Measurements from ENCODE around the gene GALNT2.

GALNT2 gene

DNA sequence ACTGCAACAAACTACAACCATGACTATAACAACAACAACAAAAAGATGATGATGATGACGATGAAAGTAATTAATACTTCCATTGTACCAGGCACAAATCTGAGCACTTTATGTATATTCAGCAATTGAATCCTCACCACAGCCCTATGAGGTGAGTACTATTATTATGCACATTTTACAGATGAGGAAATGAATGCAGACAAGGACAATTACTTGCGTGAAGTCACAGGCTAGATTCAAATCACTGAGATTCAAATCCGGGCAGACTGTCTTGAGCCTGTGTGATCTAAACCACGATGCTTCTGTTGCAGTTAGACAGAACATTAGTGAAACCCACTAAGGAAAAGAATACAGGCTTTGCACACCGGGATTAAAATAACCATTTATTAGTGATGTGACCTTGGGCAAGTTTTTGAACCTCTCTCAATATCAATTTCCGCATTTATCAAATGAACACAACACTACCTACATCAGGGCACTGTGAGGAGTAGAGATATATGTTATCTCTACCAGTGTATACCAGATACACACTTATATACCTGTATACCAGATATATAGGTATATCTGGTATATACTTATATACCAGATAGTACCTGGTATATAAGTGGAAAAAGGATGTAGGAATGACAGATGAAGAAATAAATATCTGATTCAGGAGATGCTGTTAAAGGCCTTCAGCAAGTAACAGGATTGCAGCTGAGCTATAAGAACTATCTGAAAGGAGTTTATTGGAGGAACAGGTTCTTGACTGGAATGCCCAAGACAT is 34.3 kb upstream of the GALNT2 start:
- no peak overlapping the region for H3K4me3 ChIP-seq (ENCODE audit: low read depth in 1 of 2, low read length in 2 of 2)
- H3K27me3 ChIP-seq (ENCODE audit: low read depth, low read length) = no peaks in the 10 kb centered on the region
- H3K36me3 ChIP-seq (ENCODE audit: control insufficient read depth in 1 of 2, insufficient read depth in 2 of 2, low read length in 2 of 2) = no peaks in the 10 kb centered on the region
- H3K27ac ChIP-seq (ENCODE audit: low read length) = no peak overlapping the region
- H3K4me1 ChIP-seq (ENCODE audit: control insufficient read depth in 1 of 2, insufficient read depth in 2 of 2, low read length in 2 of 2) = no peaks in the 10 kb centered on the region
- peaks cover 0 to 6% of the 10 kb centered on the region in 2 donors for H3K9me3 ChIP-seq (ENCODE audit: control insufficient read depth in 1 of 2, low read length in 2 of 2)

DNA sequence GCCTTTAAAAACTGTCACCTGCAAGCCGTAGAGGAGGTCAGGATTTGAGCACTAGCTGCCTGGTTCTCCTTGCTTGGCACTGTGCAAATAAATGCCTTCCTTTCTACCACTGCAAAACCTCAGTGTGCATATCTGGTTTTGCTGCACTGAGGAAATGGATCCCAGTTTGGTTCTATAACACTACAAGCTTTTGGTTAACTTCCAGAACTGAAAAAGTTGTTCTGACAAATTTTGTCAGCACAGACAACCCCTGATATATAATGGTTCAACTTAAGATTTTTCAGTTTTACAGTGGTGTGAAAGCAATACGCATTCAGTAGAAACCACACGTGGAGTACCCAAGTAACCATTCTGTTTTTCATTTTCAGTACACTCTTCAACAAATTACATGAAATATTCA is 29.8 kb upstream of the GALNT2 start:
- Histone ChIP-seq H3K36me3 (ENCODE audit: control insufficient read depth in 1 of 2, insufficient read depth in 2 of 2, low read length in 2 of 2) (no peaks in the 10 kb centered on the region), H3K9me3 (ENCODE audit: control insufficient read depth in 1 of 2, low read length in 2 of 2) (peaks cover 0 to 6% of the 10 kb centered on the region in 2 donors), H3K27ac (ENCODE audit: low read length) (no peak overlapping the region), H3K4me1 (ENCODE audit: control insufficient read depth in 1 of 2, insufficient read depth in 2 of 2, low read length in 2 of 2) (no peaks in the 10 kb centered on the region), H3K27me3 (ENCODE audit: low read depth, low read length) (no peaks in the 10 kb centered on the region), H3K4me3 (ENCODE audit: low read depth in 1 of 2, low read length in 2 of 2) (no peak overlapping the region)

DNA sequence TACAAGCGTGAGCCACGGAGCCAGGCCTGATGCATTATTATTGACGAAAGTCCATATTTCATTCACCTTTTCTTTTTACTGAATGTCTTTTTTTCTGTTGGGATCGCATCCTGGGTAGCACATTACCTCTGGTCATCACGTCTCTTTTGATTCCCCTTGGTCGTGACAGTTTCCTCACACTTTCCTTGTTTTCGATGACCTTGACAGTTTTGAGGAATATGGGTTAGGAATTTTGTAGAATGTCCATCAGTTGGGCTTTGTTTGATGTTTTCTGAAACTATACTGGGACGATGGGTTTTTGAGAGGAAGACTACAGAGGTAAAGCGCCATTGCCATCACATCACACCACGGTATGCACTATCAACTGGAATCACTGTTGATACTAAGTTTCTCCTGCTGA is 26.6 kb upstream of the GALNT2 start:
- Histone ChIP-seq H3K4me3 (ENCODE audit: low read depth in 1 of 2, low read length in 2 of 2) (no peak overlapping the region), H3K27me3 (ENCODE audit: low read depth, low read length) (no peaks in the 10 kb centered on the region), H3K36me3 (ENCODE audit: control insufficient read depth in 1 of 2, insufficient read depth in 2 of 2, low read length in 2 of 2) (no peaks in the 10 kb centered on the region), H3K27ac (ENCODE audit: low read length) (no peak overlapping the region), H3K4me1 (ENCODE audit: control insufficient read depth in 1 of 2, insufficient read depth in 2 of 2, low read length in 2 of 2) (no peaks in the 10 kb centered on the region), H3K9me3 (ENCODE audit: control insufficient read depth in 1 of 2, low read length in 2 of 2) (peaks cover 0 to 6% of the 10 kb centered on the region in 2 donors)

DNA sequence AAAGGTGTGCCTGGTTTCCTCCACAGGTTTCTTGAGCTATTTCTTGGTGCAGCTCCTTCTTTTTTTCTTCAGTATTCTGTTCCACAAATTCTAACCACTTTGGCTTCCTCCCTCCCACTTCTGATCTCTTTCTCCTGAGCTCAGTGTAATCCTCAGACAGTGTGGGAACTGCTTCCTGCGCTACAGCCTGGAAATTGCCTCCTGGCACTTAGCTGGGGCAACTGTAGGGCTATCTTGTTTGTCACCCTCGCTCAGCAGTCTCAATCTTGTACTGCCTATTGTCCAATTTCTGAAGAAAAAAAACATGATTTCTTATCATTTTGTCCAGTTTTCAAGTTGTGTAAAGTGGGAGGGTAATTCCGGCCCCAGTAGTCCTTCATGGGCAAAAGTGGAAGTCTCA is 24.0 kb upstream of the GALNT2 start:
- Histone ChIP-seq H3K4me1 (ENCODE audit: control insufficient read depth in 1 of 2, insufficient read depth in 2 of 2, low read length in 2 of 2) (no peaks in the 10 kb centered on the region), H3K27ac (ENCODE audit: low read length) (no peak overlapping the region), H3K36me3 (ENCODE audit: control insufficient read depth in 1 of 2, insufficient read depth in 2 of 2, low read length in 2 of 2) (no peaks in the 10 kb centered on the region), H3K27me3 (ENCODE audit: low read depth, low read length) (no peaks in the 10 kb centered on the region), H3K9me3 (ENCODE audit: control insufficient read depth in 1 of 2, low read length in 2 of 2) (no peaks in the 10 kb centered on the region), H3K4me3 (ENCODE audit: low read depth in 1 of 2, low read length in 2 of 2) (no peak overlapping the region)

DNA sequence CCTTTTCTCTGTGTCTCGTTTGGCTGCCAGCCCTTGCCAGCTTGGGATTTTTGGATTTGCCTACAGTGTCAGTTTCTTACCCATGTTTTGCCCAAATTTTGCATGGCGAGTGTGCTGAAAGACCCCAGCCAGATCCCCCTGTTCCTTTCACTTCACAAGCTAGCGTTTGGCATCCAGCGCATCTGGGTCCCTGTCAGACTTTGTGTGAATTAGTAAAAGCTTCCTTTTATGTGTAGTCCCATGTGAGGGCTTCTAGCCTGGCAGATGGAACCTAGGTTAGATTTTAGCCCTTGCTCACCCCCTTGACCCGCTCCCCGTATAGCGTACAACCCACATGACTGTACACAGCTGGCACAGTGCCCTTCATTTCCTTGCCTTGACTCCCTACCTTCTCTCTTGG is 22.3 kb upstream of the GALNT2 start:
- no peaks in the 10 kb centered on the region for H3K27me3 ChIP-seq (ENCODE audit: low read depth, low read length)

DNA sequence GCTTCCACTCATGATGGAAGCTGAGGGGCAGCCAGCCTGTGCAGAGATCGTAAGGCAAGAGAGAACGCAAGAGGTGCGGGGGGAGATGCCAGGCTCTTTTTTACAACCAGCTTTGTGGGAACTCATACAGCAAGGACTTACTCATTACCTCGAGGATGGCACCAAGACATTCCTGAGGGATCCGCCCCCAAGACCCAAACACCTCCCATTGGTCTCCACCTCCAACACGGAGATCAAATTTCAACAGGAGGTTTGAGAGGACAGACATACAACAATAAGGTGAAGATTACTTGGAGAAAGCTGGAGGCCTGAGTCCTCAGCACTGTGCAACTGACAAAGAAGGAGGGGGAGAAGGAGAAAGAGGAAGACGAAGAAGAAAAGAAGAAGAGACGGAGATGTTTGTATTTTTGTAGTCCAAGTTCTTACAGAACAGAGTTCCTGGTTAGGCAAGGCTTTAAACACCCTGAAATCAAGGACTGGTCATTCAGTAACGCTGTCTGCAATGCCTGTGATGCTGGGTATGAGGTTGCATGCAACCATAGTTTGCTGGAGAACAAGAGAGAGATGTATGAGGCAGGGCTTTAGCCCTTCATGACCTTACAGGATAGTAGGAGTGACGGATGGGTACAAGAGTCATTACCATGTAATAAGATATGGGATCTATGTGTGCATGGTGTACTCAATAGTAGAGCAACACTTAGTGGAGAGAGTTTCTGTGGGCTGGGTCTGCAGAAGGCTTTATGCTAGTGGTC is 19.7 kb upstream of the GALNT2 start:
- Histone ChIP-seq H3K9me3 (ENCODE audit: control insufficient read depth in 1 of 2, low read length in 2 of 2) (no peaks in the 10 kb centered on the region), H3K36me3 (ENCODE audit: control insufficient read depth in 1 of 2, insufficient read depth in 2 of 2, low read length in 2 of 2) (no peaks in the 10 kb centered on the region), H3K4me3 (ENCODE audit: low read depth in 1 of 2, low read length in 2 of 2) (no peak overlapping the region), H3K27ac (ENCODE audit: low read length) (no peak overlapping the region), H3K27me3 (ENCODE audit: low read depth, low read length) (no peaks in the 10 kb centered on the region), H3K4me1 (ENCODE audit: control insufficient read depth in 1 of 2, insufficient read depth in 2 of 2, low read length in 2 of 2) (no peaks in the 10 kb centered on the region)

More for the DNA sequence above, 22.3 kb upstream of the GALNT2 start:
- Histone ChIP-seq H3K4me1 (ENCODE audit: control insufficient read depth in 1 of 2, insufficient read depth in 2 of 2, low read length in 2 of 2) (no peaks in the 10 kb centered on the region), H3K36me3 (ENCODE audit: control insufficient read depth in 1 of 2, insufficient read depth in 2 of 2, low read length in 2 of 2) (no peaks in the 10 kb centered on the region), H3K27ac (ENCODE audit: low read length) (no peak overlapping the region), H3K4me3 (ENCODE audit: low read depth in 1 of 2, low read length in 2 of 2) (no peak overlapping the region), H3K9me3 (ENCODE audit: control insufficient read depth in 1 of 2, low read length in 2 of 2) (no peaks in the 10 kb centered on the region)

DNA sequence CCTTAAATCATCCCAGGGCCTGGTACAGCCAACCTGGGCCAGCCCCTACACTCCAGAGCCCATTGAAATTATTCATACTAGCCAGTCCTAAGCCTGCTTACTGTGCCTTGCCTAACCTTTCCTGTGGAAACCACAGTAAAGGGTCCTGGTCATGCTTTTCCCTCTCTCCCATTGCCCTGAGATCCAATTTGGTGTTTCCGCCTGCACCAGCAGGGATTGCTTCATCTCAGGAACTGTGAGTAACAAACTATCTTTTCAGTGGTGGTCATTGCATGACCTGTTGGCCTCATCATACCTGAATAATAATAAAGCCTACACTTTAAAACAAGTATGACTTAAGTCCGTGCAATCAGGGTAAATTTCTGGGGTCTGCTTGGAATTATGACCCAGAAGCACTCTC is 18.7 kb upstream of the GALNT2 start:
- Histone ChIP-seq H3K4me1 (ENCODE audit: control insufficient read depth in 1 of 2, insufficient read depth in 2 of 2, low read length in 2 of 2) (no peaks in the 10 kb centered on the region), H3K4me3 (ENCODE audit: low read depth in 1 of 2, low read length in 2 of 2) (no peak overlapping the region), H3K9me3 (ENCODE audit: control insufficient read depth in 1 of 2, low read length in 2 of 2) (no peaks in the 10 kb centered on the region), H3K27ac (ENCODE audit: low read length) (no peak overlapping the region), H3K27me3 (ENCODE audit: low read depth, low read length) (no peaks in the 10 kb centered on the region), H3K36me3 (ENCODE audit: control insufficient read depth in 1 of 2, insufficient read depth in 2 of 2, low read length in 2 of 2) (no peaks in the 10 kb centered on the region)

DNA sequence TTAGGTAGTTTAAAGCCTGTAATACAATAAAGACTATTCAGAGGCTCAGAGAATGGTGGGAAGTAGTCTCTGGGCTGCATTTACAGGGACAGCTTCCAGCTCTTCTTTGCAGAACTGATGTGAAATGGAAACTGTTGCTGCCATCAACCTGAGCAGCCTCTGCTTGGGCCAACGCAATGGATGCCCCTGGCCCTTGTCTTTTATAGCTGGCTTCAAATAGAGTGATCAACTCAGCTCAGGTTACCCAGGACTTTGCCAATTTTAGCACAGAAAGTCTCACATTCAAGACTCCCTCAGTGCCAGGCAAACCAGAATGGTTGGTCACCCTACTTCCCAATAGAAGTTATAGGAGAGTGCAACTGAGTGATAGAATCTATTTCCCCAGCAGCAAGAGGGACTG is 18.1 kb upstream of the GALNT2 start:
- Histone ChIP-seq H3K27me3 (ENCODE audit: low read depth, low read length) (no peaks in the 10 kb centered on the region), H3K36me3 (ENCODE audit: control insufficient read depth in 1 of 2, insufficient read depth in 2 of 2, low read length in 2 of 2) (no peaks in the 10 kb centered on the region), H3K9me3 (ENCODE audit: control insufficient read depth in 1 of 2, low read length in 2 of 2) (no peaks in the 10 kb centered on the region), H3K4me1 (ENCODE audit: control insufficient read depth in 1 of 2, insufficient read depth in 2 of 2, low read length in 2 of 2) (no peaks in the 10 kb centered on the region), H3K4me3 (ENCODE audit: low read depth in 1 of 2, low read length in 2 of 2) (no peak overlapping the region), H3K27ac (ENCODE audit: low read length) (no peak overlapping the region)

DNA sequence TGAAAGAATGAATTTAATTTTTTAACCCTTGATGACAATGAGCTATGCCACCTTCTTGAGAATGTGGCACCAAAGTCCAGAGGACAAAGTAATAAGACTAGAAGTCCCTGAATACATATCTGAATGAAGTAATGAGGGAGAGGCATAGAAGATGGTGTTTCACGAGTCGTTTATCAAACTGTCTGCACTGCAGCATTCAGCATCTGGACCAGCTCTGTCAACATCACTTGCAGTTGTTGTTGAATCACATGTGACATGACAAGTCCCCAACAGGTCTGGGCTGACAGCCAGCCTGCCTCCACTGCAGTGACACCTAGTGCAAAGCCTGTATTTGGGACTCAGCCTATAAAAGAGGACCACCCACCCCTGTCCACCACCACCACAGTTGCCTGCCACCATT is 17.3 kb upstream of the GALNT2 start:
- Histone ChIP-seq H3K27ac (ENCODE audit: low read length) (no peak overlapping the region), H3K4me1 (ENCODE audit: control insufficient read depth in 1 of 2, insufficient read depth in 2 of 2, low read length in 2 of 2) (no peaks in the 10 kb centered on the region), H3K9me3 (ENCODE audit: control insufficient read depth in 1 of 2, low read length in 2 of 2) (no peaks in the 10 kb centered on the region), H3K4me3 (ENCODE audit: low read depth in 1 of 2, low read length in 2 of 2) (no peak overlapping the region), H3K36me3 (ENCODE audit: control insufficient read depth in 1 of 2, insufficient read depth in 2 of 2, low read length in 2 of 2) (no peaks in the 10 kb centered on the region), H3K27me3 (ENCODE audit: low read depth, low read length) (no peaks in the 10 kb centered on the region)

DNA sequence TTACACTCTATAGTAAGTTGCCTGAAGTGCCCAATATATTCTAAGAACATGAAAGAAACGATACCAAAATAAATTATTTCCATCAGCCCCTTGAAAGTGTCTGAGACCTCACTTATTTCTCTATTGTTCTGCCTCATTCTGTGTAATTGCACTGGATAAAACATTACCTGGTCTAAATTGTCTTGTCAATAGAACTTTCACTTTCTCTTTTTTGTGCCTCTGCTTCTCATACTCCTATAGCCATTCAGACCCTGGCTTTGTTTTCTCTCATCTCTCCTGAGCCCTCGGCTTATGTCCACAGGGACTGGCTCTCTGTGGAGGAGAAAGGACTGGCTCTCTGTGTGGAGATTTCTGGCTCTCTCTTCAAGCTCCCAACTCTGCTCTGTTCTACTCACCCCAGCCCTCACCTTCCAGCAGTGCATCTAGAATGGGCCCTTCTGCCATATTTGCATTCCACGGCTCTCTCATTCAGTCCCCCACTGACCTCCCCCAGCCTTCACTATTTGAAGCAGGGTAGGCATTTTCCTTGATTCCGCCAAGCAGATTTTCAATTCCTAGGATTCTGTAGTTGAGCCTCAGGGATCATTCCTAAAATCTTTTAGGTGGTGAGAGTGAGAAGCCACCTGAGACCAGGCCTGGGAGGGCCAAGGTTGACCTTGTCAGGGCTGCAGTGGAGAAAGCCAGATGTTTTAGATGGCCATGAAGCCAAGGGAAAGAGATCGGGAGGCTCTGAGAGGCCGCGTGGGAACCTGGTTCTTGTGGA is 15.9 kb upstream of the GALNT2 start:
- Histone ChIP-seq H3K4me3 (ENCODE audit: low read depth in 1 of 2, low read length in 2 of 2) (no peak overlapping the region), H3K27me3 (ENCODE audit: low read depth, low read length) (no peaks in the 10 kb centered on the region), H3K4me1 (ENCODE audit: control insufficient read depth in 1 of 2, insufficient read depth in 2 of 2, low read length in 2 of 2) (no peaks in the 10 kb centered on the region), H3K27ac (ENCODE audit: low read length) (no peak overlapping the region), H3K9me3 (ENCODE audit: control insufficient read depth in 1 of 2, low read length in 2 of 2) (no peaks in the 10 kb centered on the region), H3K36me3 (ENCODE audit: control insufficient read depth in 1 of 2, insufficient read depth in 2 of 2, low read length in 2 of 2) (no peaks in the 10 kb centered on the region)

DNA sequence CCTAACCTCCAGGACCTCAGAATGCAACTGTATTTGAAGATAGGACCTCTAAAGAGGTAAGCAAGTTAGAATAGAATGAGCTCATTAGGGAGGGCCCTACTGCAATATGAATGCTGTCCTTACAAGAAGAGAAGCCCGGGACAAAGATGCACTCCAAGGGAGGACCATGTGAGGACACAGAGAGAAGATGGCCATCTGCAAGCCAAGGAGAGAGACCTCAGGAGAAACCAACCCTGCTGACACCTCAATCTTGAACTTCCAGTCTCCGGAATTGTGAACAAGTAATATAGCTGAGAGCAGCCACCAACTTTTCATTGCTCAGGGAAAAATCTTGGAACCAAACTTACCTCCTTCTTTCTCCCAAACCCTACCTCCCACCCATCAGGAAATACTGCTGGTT is 15.0 kb upstream of the GALNT2 start:
- Histone ChIP-seq H3K27me3 (ENCODE audit: low read depth, low read length) (no peaks in the 10 kb centered on the region), H3K9me3 (ENCODE audit: control insufficient read depth in 1 of 2, low read length in 2 of 2) (no peaks in the 10 kb centered on the region), H3K4me1 (ENCODE audit: control insufficient read depth in 1 of 2, insufficient read depth in 2 of 2, low read length in 2 of 2) (no peaks in the 10 kb centered on the region), H3K27ac (ENCODE audit: low read length) (no peak overlapping the region), H3K4me3 (ENCODE audit: low read depth in 1 of 2, low read length in 2 of 2) (no peak overlapping the region), H3K36me3 (ENCODE audit: control insufficient read depth in 1 of 2, insufficient read depth in 2 of 2, low read length in 2 of 2) (no peaks in the 10 kb centered on the region)

All from muscle layer of duodenum (tissue), 2 donors.